ENCODE results near the gene SLC8A3. TPM values are rescaled to one million over a fixed set of nuclear protein-coding genes. Genes with fewer than 3 reads are reported as not detected.

SLC8A3 gene
- total RNA-seq, 1 donor from 2014 or later: 9.8 TPM

- no peak overlapping the region for H3K27ac Mint-ChIP-seq (ENCODE audit: unreplicated experiment)
- no peak for TF ChIP-seq CTCF (IDR thresholded peaks at IDR 0.05; ENCODE audit: partially characterized antibody, unreplicated experiment)
- H3K4me3 Mint-ChIP-seq (ENCODE audit: unreplicated experiment): no peak overlapping the region
- H3K36me3 Mint-ChIP-seq (ENCODE audit: unreplicated experiment): no peaks in the 10 kb centered on the region
- peaks cover 7% of the 10 kb centered on the region for H3K4me1 Mint-ChIP-seq (ENCODE audit: low read depth, unreplicated experiment)
- H3K27me3 Mint-ChIP-seq (ENCODE audit: unreplicated experiment): peaks cover 1% of the 10 kb centered on the region
- DNase-seq: no peak
- H3K9me3 Mint-ChIP-seq (ENCODE audit: unreplicated experiment): peaks cover 2% of the 10 kb centered on the region
These were observed 39.7 kb downstream of the SLC8A3 start for GRCh38 chr14:70148911-70149595.

- Mint-ChIP-seq H3K9me3 (ENCODE audit: unreplicated experiment) (peaks cover 2% of the 10 kb centered on the region), H3K27me3 (ENCODE audit: unreplicated experiment) (peaks cover 1% of the 10 kb centered on the region), H3K4me3 (ENCODE audit: unreplicated experiment) (no peak overlapping the region), H3K27ac (ENCODE audit: unreplicated experiment) (no peak overlapping the region), H3K4me1 (ENCODE audit: low read depth, unreplicated experiment) (peaks cover 7% of the 10 kb centered on the region), H3K36me3 (ENCODE audit: unreplicated experiment) (no peaks in the 10 kb centered on the region)
- no peak for DNase-seq
- no peak for TF ChIP-seq CTCF (IDR thresholded peaks at IDR 0.05; ENCODE audit: partially characterized antibody, unreplicated experiment)
These were observed 40.4 kb downstream of the SLC8A3 start for GRCh38 chr14:70148351-70148750.

GRCh38 chr14:70144046-70144445 lies 44.7 kb downstream of the SLC8A3 start:
- peaks cover 1% of the 10 kb centered on the region for H3K27me3 Mint-ChIP-seq (ENCODE audit: unreplicated experiment)
- H3K9me3 Mint-ChIP-seq (ENCODE audit: unreplicated experiment): no peaks in the 10 kb centered on the region
- H3K4me1 Mint-ChIP-seq (ENCODE audit: low read depth, unreplicated experiment): no peaks in the 10 kb centered on the region
- no peaks in the 10 kb centered on the region for H3K36me3 Mint-ChIP-seq (ENCODE audit: unreplicated experiment)
- H3K27ac Mint-ChIP-seq (ENCODE audit: unreplicated experiment): no peak overlapping the region
- no peak overlapping the region for H3K4me3 Mint-ChIP-seq (ENCODE audit: unreplicated experiment)
- DNase-seq: no peak
- TF ChIP-seq CTCF (IDR thresholded peaks at IDR 0.05; ENCODE audit: partially characterized antibody, unreplicated experiment): no peak

GRCh38 chr14:70143306-70143705 lies 45.4 kb downstream of the SLC8A3 start:
- Mint-ChIP-seq H3K4me1 (ENCODE audit: low read depth, unreplicated experiment) (no peaks in the 10 kb centered on the region), H3K9me3 (ENCODE audit: unreplicated experiment) (no peaks in the 10 kb centered on the region), H3K27me3 (ENCODE audit: unreplicated experiment) (peaks cover 1% of the 10 kb centered on the region), H3K27ac (ENCODE audit: unreplicated experiment) (no peak overlapping the region), H3K4me3 (ENCODE audit: unreplicated experiment) (no peak overlapping the region), H3K36me3 (ENCODE audit: unreplicated experiment) (no peaks in the 10 kb centered on the region)
- TF ChIP-seq CTCF (IDR thresholded peaks at IDR 0.05; ENCODE audit: partially characterized antibody, unreplicated experiment): no peak
- DNase-seq: no peak

GRCh38 chr14:70140614-70141013 lies 48.1 kb downstream of the SLC8A3 start:
- Mint-ChIP-seq H3K4me3 (ENCODE audit: unreplicated experiment) (no peak overlapping the region), H3K9me3 (ENCODE audit: unreplicated experiment) (no peaks in the 10 kb centered on the region), H3K27ac (ENCODE audit: unreplicated experiment) (no peak overlapping the region), H3K36me3 (ENCODE audit: unreplicated experiment) (no peaks in the 10 kb centered on the region), H3K4me1 (ENCODE audit: low read depth, unreplicated experiment) (no peaks in the 10 kb centered on the region), H3K27me3 (ENCODE audit: unreplicated experiment) (peaks cover under 1% of the 10 kb centered on the region)
- no peak for DNase-seq
- no peak for TF ChIP-seq CTCF (IDR thresholded peaks at IDR 0.05; ENCODE audit: partially characterized antibody, unreplicated experiment)
